ENCODE measurements around the gene MDK.

MDK gene

DNA sequence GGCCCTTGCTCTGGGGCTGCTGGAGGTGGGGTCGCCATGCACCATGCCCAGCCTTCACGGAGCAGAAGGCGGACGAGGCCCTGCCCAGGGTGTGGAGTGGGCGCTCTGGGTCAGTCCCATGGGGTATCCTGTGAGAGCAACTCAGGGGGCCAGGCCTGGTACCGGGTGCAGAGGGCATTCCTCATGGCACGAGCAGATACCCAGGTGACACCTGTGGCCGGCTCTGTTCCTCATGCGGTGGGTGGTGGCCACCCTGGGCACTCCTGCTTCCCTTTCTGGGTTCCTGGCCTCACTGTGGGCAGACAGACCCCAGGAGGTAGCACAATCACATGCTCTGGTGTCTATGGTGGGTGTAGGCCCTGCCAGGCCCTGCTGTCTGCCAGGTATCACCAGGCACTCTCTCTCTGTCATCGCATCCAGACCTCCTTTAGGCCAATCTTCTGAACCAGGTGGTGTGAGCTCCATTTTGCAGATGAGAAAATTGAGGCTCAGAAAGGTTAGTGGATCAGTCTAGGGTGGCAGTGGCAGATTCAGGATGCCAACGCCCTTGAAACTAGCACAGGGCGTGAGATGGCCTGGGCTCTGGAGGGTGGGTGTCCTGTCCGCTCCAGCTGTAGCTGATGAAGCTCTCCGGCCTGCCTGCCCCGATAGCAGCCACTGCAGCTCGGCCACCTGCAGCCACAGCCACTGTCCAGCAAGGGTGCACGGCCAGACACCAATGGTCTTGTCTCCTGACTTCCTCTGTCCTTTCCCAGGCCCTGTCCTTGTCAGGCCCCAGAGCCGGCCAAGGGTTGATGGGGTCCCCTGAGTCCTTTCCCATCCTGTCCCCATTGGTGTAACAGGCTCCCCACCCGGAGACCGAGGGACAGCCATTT, 19.1 kb upstream of the MDK start:
- Histone ChIP-seq H3K27ac (ENCODE audit: low read depth, low read length) (peak overlapping the region; percentile 86), H3K4me1 (ENCODE audit: insufficient read depth, low read length) (peaks cover 27% of the 10 kb centered on the region), H3K36me3 (ENCODE audit: insufficient read depth, low read length) (peaks cover 4% of the 10 kb centered on the region), H3K9ac (ENCODE audit: low read length) (peak overlapping the region; percentile 68), H3K27me3 (ENCODE audit: control insufficient read depth in 1 of 2, insufficient read depth in 2 of 2, low read length in 2 of 2) (no peaks in the 10 kb centered on the region), H3K4me3 (ENCODE audit: low read depth in 1 of 2, low read length in 2 of 2) (peak overlapping the region in 1 of 2 donors; percentile 70), H3K9me3 (ENCODE audit: low read length) (no peaks in the 10 kb centered on the region)

DNA sequence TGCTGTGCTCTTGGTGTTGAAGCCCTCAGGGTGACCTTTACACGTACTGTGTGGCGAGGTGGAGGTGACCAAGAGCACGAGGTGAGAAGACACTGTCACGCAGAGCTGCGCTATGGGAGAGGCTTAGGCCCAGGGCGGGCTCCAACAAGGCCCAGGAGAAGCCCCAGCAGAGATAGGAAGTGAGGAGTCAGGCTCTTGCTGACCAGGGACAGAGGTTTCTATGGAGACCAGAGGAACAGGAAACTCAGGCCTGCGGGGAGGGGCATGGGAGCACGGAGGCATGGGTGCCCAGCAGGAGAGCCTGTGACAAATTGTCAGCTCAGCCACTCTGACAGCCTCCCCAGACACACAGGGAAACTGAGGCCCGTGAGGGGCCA, 18.4 kb upstream of the MDK start:
- Histone ChIP-seq H3K9ac (ENCODE audit: low read length) (no peak overlapping the region), H3K27ac (ENCODE audit: low read depth, low read length) (peak overlapping the region; percentile 86), H3K4me3 (ENCODE audit: low read depth in 1 of 2, low read length in 2 of 2) (no peak overlapping the region), H3K9me3 (ENCODE audit: low read length) (no peaks in the 10 kb centered on the region), H3K36me3 (ENCODE audit: insufficient read depth, low read length) (peaks cover 6% of the 10 kb centered on the region), H3K4me1 (ENCODE audit: insufficient read depth, low read length) (peaks cover 27% of the 10 kb centered on the region), H3K27me3 (ENCODE audit: control insufficient read depth in 1 of 2, insufficient read depth in 2 of 2, low read length in 2 of 2) (no peaks in the 10 kb centered on the region)

DNA sequence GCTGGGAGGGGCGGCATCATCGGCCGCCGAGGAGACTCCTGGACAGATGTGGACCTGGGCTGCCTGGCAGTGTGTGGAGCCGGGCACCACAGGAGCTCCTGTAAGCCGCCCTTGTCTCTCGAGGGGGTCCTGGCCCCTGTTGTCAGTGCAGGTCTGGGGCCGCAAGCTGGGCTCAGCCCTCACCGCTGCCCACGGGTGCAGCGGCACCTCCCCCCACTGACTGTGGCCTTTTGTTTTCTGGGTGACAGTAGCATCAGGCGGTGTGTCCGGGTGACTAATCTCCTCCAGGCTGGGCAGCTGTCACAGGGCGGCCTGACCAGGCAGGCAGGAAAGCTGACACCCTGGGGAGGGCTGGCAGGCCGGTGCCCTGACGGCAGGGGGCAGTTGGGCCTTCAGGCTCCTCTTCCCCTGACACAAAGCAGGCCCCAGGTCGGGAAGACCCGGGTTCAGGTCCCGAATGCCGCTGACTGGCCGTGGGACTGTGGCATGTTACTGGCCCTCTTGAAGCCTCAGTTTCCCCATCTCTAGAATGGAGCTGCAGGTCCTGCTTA, 17.9 kb upstream of the MDK start:
- Histone ChIP-seq H3K36me3 (ENCODE audit: insufficient read depth, low read length) (peaks cover 11% of the 10 kb centered on the region), H3K9ac (ENCODE audit: low read length) (no peak overlapping the region), H3K27ac (ENCODE audit: low read depth, low read length) (no peak overlapping the region), H3K9me3 (ENCODE audit: low read length) (no peaks in the 10 kb centered on the region), H3K4me3 (ENCODE audit: low read depth in 1 of 2, low read length in 2 of 2) (peak overlapping the region in 1 of 2 donors; percentile 11), H3K27me3 (ENCODE audit: control insufficient read depth in 1 of 2, insufficient read depth in 2 of 2, low read length in 2 of 2) (no peaks in the 10 kb centered on the region), H3K4me1 (ENCODE audit: insufficient read depth, low read length) (peaks cover 27% of the 10 kb centered on the region)

DNA sequence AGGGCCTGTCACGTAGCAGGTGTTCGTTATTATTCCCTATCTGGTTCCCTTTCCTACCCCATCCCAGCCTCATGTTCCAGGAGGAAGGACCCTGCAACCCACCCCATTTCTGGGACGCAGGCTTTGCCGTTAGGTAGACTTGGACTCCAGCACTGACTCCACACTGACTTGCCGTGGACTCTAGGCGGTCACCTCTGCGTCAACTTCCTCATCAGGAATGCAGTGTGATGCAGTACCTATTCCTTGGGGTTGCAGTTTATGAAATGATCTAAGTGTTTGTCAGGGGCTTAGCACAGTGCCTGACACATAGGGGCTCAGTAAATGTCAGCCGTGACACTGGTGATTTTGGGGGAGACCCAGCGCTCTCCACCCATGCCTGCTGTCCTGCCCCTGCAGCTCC, 17.4 kb upstream of the MDK start:
- H3K27me3 ChIP-seq (ENCODE audit: control insufficient read depth in 1 of 2, insufficient read depth in 2 of 2, low read length in 2 of 2): no peaks in the 10 kb centered on the region
- H3K4me3 ChIP-seq (ENCODE audit: low read depth in 1 of 2, low read length in 2 of 2): no peak overlapping the region
- H3K9ac ChIP-seq (ENCODE audit: low read length): no peak overlapping the region
- H3K36me3 ChIP-seq (ENCODE audit: insufficient read depth, low read length): peaks cover 12% of the 10 kb centered on the region
- H3K9me3 ChIP-seq (ENCODE audit: low read length): no peaks in the 10 kb centered on the region
- H3K4me1 ChIP-seq (ENCODE audit: insufficient read depth, low read length): peaks cover 27% of the 10 kb centered on the region
- no peak overlapping the region for H3K27ac ChIP-seq (ENCODE audit: low read depth, low read length)

GRCh38 chr11:46364791-46365190, 16.7 kb upstream of the MDK start:
- Histone ChIP-seq H3K27ac (ENCODE audit: low read depth, low read length) (no peak overlapping the region), H3K4me3 (ENCODE audit: low read depth in 1 of 2, low read length in 2 of 2) (no peak overlapping the region), H3K9ac (ENCODE audit: low read length) (no peak overlapping the region), H3K4me1 (ENCODE audit: insufficient read depth, low read length) (peaks cover 27% of the 10 kb centered on the region), H3K9me3 (ENCODE audit: low read length) (no peaks in the 10 kb centered on the region), H3K27me3 (ENCODE audit: control insufficient read depth in 1 of 2, insufficient read depth in 2 of 2, low read length in 2 of 2) (no peaks in the 10 kb centered on the region), H3K36me3 (ENCODE audit: insufficient read depth, low read length) (peaks cover 12% of the 10 kb centered on the region)

DNA sequence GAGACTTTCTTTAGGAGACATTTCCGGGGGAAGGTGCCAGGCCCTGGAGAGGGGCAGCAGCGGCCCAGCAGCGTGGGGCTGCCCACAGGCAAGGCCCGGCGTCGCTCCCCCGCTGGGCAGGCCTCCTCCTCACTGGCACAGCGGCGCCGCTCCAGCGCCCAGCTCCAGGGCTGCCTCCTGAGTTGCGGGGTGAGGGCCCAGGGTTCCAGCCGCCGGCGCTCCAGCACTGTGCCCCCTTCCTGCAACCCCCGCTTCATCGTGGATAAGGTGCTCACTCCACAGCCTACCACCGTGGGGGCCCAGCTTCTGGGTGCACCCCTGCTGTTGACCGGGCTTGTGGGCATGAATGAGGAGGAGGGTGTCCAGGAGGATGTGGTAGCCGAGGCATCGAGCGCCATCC, 15.2 kb upstream of the MDK start:
- H3K36me3 ChIP-seq (ENCODE audit: insufficient read depth, low read length): peaks cover 12% of the 10 kb centered on the region
- no peak overlapping the region for H3K27ac ChIP-seq (ENCODE audit: low read depth, low read length)
- H3K4me3 ChIP-seq (ENCODE audit: low read depth in 1 of 2, low read length in 2 of 2): no peak overlapping the region
- no peaks in the 10 kb centered on the region for H3K9me3 ChIP-seq (ENCODE audit: low read length)
- no peak overlapping the region for H3K9ac ChIP-seq (ENCODE audit: low read length)
- H3K4me1 ChIP-seq (ENCODE audit: insufficient read depth, low read length): peaks cover 19% of the 10 kb centered on the region
- no peaks in the 10 kb centered on the region for H3K27me3 ChIP-seq (ENCODE audit: control insufficient read depth in 1 of 2, insufficient read depth in 2 of 2, low read length in 2 of 2)

GRCh38 chr11:46366661-46367161, 14.8 kb upstream of the MDK start:
- peaks cover 16% of the 10 kb centered on the region for H3K4me1 ChIP-seq (ENCODE audit: insufficient read depth, low read length)
- no peak overlapping the region for H3K9ac ChIP-seq (ENCODE audit: low read length)
- H3K27me3 ChIP-seq (ENCODE audit: control insufficient read depth in 1 of 2, insufficient read depth in 2 of 2, low read length in 2 of 2): no peaks in the 10 kb centered on the region
- H3K27ac ChIP-seq (ENCODE audit: low read depth, low read length): no peak overlapping the region
- no peaks in the 10 kb centered on the region for H3K9me3 ChIP-seq (ENCODE audit: low read length)
- no peak overlapping the region for H3K4me3 ChIP-seq (ENCODE audit: low read depth in 1 of 2, low read length in 2 of 2)
- H3K36me3 ChIP-seq (ENCODE audit: insufficient read depth, low read length): peaks cover 13% of the 10 kb centered on the region

- Histone ChIP-seq H3K9ac (ENCODE audit: low read length) (no peak overlapping the region), H3K36me3 (ENCODE audit: insufficient read depth, low read length) (peaks cover 19% of the 10 kb centered on the region), H3K27ac (ENCODE audit: low read depth, low read length) (no peak overlapping the region), H3K4me3 (ENCODE audit: low read depth in 1 of 2, low read length in 2 of 2) (no peak overlapping the region), H3K9me3 (ENCODE audit: low read length) (no peaks in the 10 kb centered on the region), H3K4me1 (ENCODE audit: insufficient read depth, low read length) (peaks cover 9% of the 10 kb centered on the region), H3K27me3 (ENCODE audit: control insufficient read depth in 1 of 2, insufficient read depth in 2 of 2, low read length in 2 of 2) (no peaks in the 10 kb centered on the region)
These were observed 14.1 kb upstream of the MDK start for GRCh38 chr11:46367244-46367915.

DNA sequence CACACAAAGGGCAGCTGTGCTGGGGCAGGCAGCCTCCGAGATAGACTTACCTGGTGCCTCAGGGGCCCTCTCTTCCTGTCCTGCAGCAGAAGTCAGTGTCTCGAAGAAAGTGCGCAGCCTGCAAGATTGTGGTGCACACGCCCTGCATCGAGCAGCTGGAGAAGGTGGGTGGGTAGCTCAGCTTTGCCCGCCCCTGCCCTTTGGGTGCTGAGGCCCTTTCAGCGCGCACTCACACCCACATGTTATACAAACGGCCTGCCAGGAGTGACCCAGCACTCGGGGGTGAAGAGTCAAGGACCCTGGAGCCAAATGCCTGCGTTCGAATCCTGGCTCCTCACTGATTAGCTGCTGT, 13.6 kb upstream of the MDK start:
- Histone ChIP-seq H3K9me3 (ENCODE audit: low read length) (no peaks in the 10 kb centered on the region), H3K27me3 (ENCODE audit: control insufficient read depth in 1 of 2, insufficient read depth in 2 of 2, low read length in 2 of 2) (no peaks in the 10 kb centered on the region), H3K27ac (ENCODE audit: low read depth, low read length) (no peak overlapping the region), H3K4me3 (ENCODE audit: low read depth in 1 of 2, low read length in 2 of 2) (no peak overlapping the region), H3K4me1 (ENCODE audit: insufficient read depth, low read length) (peaks cover 4% of the 10 kb centered on the region), H3K9ac (ENCODE audit: low read length) (no peak overlapping the region), H3K36me3 (ENCODE audit: insufficient read depth, low read length) (peaks cover 21% of the 10 kb centered on the region)

GRCh38 chr11:46369458-46370152, 11.9 kb upstream of the MDK start:
- no peak overlapping the region for H3K9ac ChIP-seq (ENCODE audit: low read length)
- H3K27ac ChIP-seq (ENCODE audit: low read depth, low read length): no peak overlapping the region
- no peaks in the 10 kb centered on the region for H3K9me3 ChIP-seq (ENCODE audit: low read length)
- no peaks in the 10 kb centered on the region for H3K4me1 ChIP-seq (ENCODE audit: insufficient read depth, low read length)
- H3K27me3 ChIP-seq (ENCODE audit: control insufficient read depth in 1 of 2, insufficient read depth in 2 of 2, low read length in 2 of 2): no peaks in the 10 kb centered on the region
- H3K36me3 ChIP-seq (ENCODE audit: insufficient read depth, low read length): peaks cover 27% of the 10 kb centered on the region
- no peak overlapping the region for H3K4me3 ChIP-seq (ENCODE audit: low read depth in 1 of 2, low read length in 2 of 2)

DNA sequence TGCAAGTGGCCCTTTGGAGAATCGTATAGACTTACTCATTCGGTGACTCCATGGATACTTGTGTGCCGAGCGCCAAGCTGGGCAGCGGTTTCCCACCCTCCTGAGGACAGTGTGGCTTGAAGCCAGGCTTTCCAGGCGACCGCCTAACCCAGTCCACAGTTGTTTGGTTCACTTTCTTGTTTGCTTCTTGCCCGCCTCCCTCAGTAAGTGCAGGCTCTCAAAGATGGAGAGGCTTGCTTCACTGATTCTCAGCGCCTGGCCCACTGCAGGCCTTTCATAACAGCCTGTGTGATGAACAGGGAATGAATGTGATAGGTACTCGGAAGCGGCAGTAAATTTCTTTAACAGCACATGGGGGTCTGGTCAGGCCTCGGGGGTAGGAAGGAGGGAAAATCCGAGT, 11.2 kb upstream of the MDK start:
- Histone ChIP-seq H3K9ac (ENCODE audit: low read length) (no peak overlapping the region), H3K27me3 (ENCODE audit: control insufficient read depth in 1 of 2, insufficient read depth in 2 of 2, low read length in 2 of 2) (no peaks in the 10 kb centered on the region), H3K4me1 (ENCODE audit: insufficient read depth, low read length) (no peaks in the 10 kb centered on the region), H3K9me3 (ENCODE audit: low read length) (no peaks in the 10 kb centered on the region), H3K36me3 (ENCODE audit: insufficient read depth, low read length) (peaks cover 34% of the 10 kb centered on the region), H3K4me3 (ENCODE audit: low read depth in 1 of 2, low read length in 2 of 2) (no peak overlapping the region), H3K27ac (ENCODE audit: low read depth, low read length) (no peak overlapping the region)

Measured in muscle layer of colon (tissue), 2 donors.